ENCODE results near the gene TRIM37.

TRIM37 gene

GRCh38 chr17:58970609-58971450 is 135.8 kb downstream of the TRIM37 start:
- H3K27ac ChIP-seq (ENCODE audit: extremely low read depth, low read depth, low read length) = no peak overlapping the region
- CTCF ChIA-PET = interaction anchor here (0.6 to 1.2 kb wide), 2 partner anchors 14 to 311 kb away, joined by 3 to 8 read pairs; no protein-coding TSS in a partner anchor
- H3K4me1 ChIP-seq (ENCODE audit: control insufficient read depth, insufficient read depth, low read length) = peaks cover 10% of the 10 kb centered on the region; the same call in 1 of the 2 replicates
- H3K36me3 ChIP-seq (ENCODE audit: control insufficient read depth in 2 of 2, insufficient read depth in 1 of 2, low read length in 2 of 2) = peaks cover 0 to 4% of the 10 kb centered on the region in 2 experiments; a peak in 1 of 3 replicates
- no peak for TF ChIP-seq OSR2 (tag by site-specific recombination; IDR thresholded peaks at IDR 0.05)
- no peak for TF ChIP-seq SALL2 (tag by site-specific recombination; IDR thresholded peaks at IDR 0.05; ENCODE audit: borderline replicate concordance)
- TF ChIP-seq TSHZ1 (tag by site-specific recombination; IDR thresholded peaks at IDR 0.05; ENCODE audit: borderline replicate concordance) = no peak
- TF ChIP-seq WT1 (tag by site-specific recombination; IDR thresholded peaks at IDR 0.05) = no peak
- no peak for TF ChIP-seq SETDB1 (IDR thresholded peaks at IDR 0.05; ENCODE audit: insufficient read length, low read length)
- no peak for TF ChIP-seq ZNF354C (tag by site-specific recombination; IDR thresholded peaks at IDR 0.05; ENCODE audit: borderline replicate concordance, low read depth)
- TF ChIP-seq BCL11B (tag by site-specific recombination; IDR thresholded peaks at IDR 0.05; ENCODE audit: low read depth) = no peak
- POLR2A ChIA-PET = no interaction called here
- H3K9me3 ChIP-seq (ENCODE audit: control insufficient read depth, insufficient read depth, low read depth, low read length) = no peaks in the 10 kb centered on the region
- no peak overlapping the region for H3K4me3 ChIP-seq (ENCODE audit: low read depth, low read length)

- POLR2A ChIA-PET = no interaction called here
- Histone ChIP-seq H3K36me3 (ENCODE audit: control insufficient read depth in 2 of 2, insufficient read depth in 1 of 2, low read length in 2 of 2) (peaks cover 0 to 4% of the 10 kb centered on the region in 2 experiments; a peak in 1 of 3 replicates), H3K27ac (ENCODE audit: extremely low read depth, low read depth, low read length) (no peak overlapping the region), H3K9me3 (ENCODE audit: control insufficient read depth, insufficient read depth, low read depth, low read length) (no peaks in the 10 kb centered on the region), H3K4me1 (ENCODE audit: control insufficient read depth, insufficient read depth, low read length) (peaks cover 10% of the 10 kb centered on the region; the same call in 1 of the 2 replicates), H3K4me3 (ENCODE audit: low read depth, low read length) (no peak overlapping the region)
- CTCF ChIA-PET = interaction anchor here (0.6 to 0.9 kb wide), 3 partner anchors 10 to 1314 kb away, joined by 3 to 4 read pairs (median 3); no protein-coding TSS in a partner anchor
- TF ChIP-seq HOXD13 (CRISPR knock-in tag; IDR thresholded peaks at IDR 0.05; ENCODE audit: borderline replicate concordance) (no peak), ZNF677 (tag by site-specific recombination; IDR thresholded peaks at IDR 0.05) (no peak), ELK4 (IDR thresholded peaks at IDR 0.05; ENCODE audit: borderline replicate concordance, low read depth, low read length) (no peak), ZNF791 (tag by site-specific recombination; IDR thresholded peaks at IDR 0.05) (no peak), INSM2 (tag by site-specific recombination; IDR thresholded peaks at IDR 0.05) (no peak), ZNF366 (tag by site-specific recombination; conservative IDR thresholded peaks at IDR 0.05) (no peak)
Measured at GRCh38 chr17:58969612-58970011, 137.1 kb downstream of the TRIM37 start.

GRCh38 chr17:58969156-58969555 is 137.5 kb downstream of the TRIM37 start:
- H3K4me3 ChIP-seq (ENCODE audit: low read depth, low read length) = no peak overlapping the region
- peaks cover 10% of the 10 kb centered on the region; the same call in 1 of the 2 replicates for H3K4me1 ChIP-seq (ENCODE audit: control insufficient read depth, insufficient read depth, low read length)
- H3K27ac ChIP-seq (ENCODE audit: extremely low read depth, low read depth, low read length) = no peak overlapping the region
- no peak for TF ChIP-seq ZIC2 (tag by site-specific recombination; IDR thresholded peaks at IDR 0.05)
- TF ChIP-seq ZFHX2 (tag by site-specific recombination; conservative IDR thresholded peaks at IDR 0.05) = peak; percentile 63; the same call in 1 of the 2 replicates
- CTCF ChIA-PET = interaction anchor here (0.6 to 0.9 kb wide), 3 partner anchors 10 to 1314 kb away, joined by 3 to 4 read pairs (median 3); no protein-coding TSS in a partner anchor
- peaks cover 0 to 4% of the 10 kb centered on the region in 2 experiments; a peak in 1 of 3 replicates for H3K36me3 ChIP-seq (ENCODE audit: control insufficient read depth in 2 of 2, insufficient read depth in 1 of 2, low read length in 2 of 2)
- POLR2A ChIA-PET = no interaction called here
- no peaks in the 10 kb centered on the region for H3K9me3 ChIP-seq (ENCODE audit: control insufficient read depth, insufficient read depth, low read depth, low read length)
